T-helper 17 cell (primary cell): Measurements from ENCODE around the gene GSG1L2. TPM values are rescaled to one million over a fixed set of nuclear protein-coding genes. Genes with fewer than 3 reads are reported as not detected.

Source experiments
- ATAC-seq: fragments of 150-1000 bp; cut with Tn5 transposase; 2 replicates; pipeline ENCODE4 v1.10.0; 2021; ENCODE audit warnings: mild to moderate bottlenecking, moderate library complexity
- DNase-seq, 3 donors: peaks; one replicate each; pipeline versions ENCODE4 v3.0.0 to v3.0.0-alpha.2; 2020 to 2021
- H3K9me3 ChIP-seq: one replicate; pipeline ENCODE4 v1.7.0; 2013; ENCODE audit warnings: low read length, mild to moderate bottlenecking; ENCODE audit not compliant: control insufficient read depth, poor library complexity, severe bottlenecking
- H3K27ac Mint-ChIP-seq: one replicate; pipeline ENCODE4 v1.8.0; 2022; ENCODE audit warnings: mild to moderate bottlenecking, moderate library complexity, mixed read lengths
- H3K27me3 Mint-ChIP-seq: one replicate; pipeline ENCODE4 v1.8.0; 2022; ENCODE audit warnings: mixed read lengths
- H3K36me3 Mint-ChIP-seq: one replicate; pipeline ENCODE4 v1.8.0; 2022; ENCODE audit warnings: low read depth, mixed read lengths
- H3K4me1 Mint-ChIP-seq: one replicate; pipeline ENCODE4 v1.8.0; 2022; ENCODE audit warnings: mild to moderate bottlenecking, mixed read lengths
- H3K4me3 Mint-ChIP-seq: one replicate; pipeline ENCODE4 v1.8.0; 2022; ENCODE audit warnings: mild to moderate bottlenecking, moderate library complexity, mixed read lengths
- total RNA-seq, 4 donors: library from RNA in 2 of 4; stranded (reverse) in 2 of 4; gene quantifications; one replicate each; pipeline ENCODE4 v1.2.3 and lab custom pipeline; 2022 to 2026

The GSG1L2 gene
- total RNA-seq, 2 donors from 2014 or later, result not detected

- Mint-ChIP-seq H3K36me3 (no peaks in the 10 kb centered on the region), H3K27ac (no peak overlapping the region), H3K4me1 (no peaks in the 10 kb centered on the region), H3K27me3 (peaks cover 21% of the 10 kb centered on the region), H3K4me3 (no peak overlapping the region)
- DNase-seq (no peak), ATAC-seq (no peak)
- H3K9me3 ChIP-seq, result no peaks in the 10 kb centered on the region
Observed at GRCh38 chr17:9817086-9817485, 4.8 kb downstream of the GSG1L2 start.

- no peaks in the 10 kb centered on the region for H3K36me3 Mint-ChIP-seq
- H3K27ac Mint-ChIP-seq, result no peak overlapping the region
- peaks cover 20% of the 10 kb centered on the region for H3K27me3 Mint-ChIP-seq
- H3K4me3 Mint-ChIP-seq, result no peak overlapping the region
- DNase-seq (no peak), ATAC-seq (no peak)
- H3K4me1 Mint-ChIP-seq, result no peaks in the 10 kb centered on the region
- H3K9me3 ChIP-seq, result no peaks in the 10 kb centered on the region
Observed at GRCh38 chr17:9816472-9816871, 5.4 kb downstream of the GSG1L2 start.

- no peak overlapping the region for H3K4me3 Mint-ChIP-seq
- no peaks in the 10 kb centered on the region for H3K36me3 Mint-ChIP-seq
- H3K4me1 Mint-ChIP-seq, result no peaks in the 10 kb centered on the region
- no peaks in the 10 kb centered on the region for H3K9me3 ChIP-seq
- no peak overlapping the region for H3K27ac Mint-ChIP-seq
- DNase-seq (no peak), ATAC-seq (no peak)
- peaks cover 31% of the 10 kb centered on the region for H3K27me3 Mint-ChIP-seq
Observed at GRCh38 chr17:9814337-9814945, 7.4 kb downstream of the GSG1L2 start.

GRCh38 chr17:9813166-9813565 lies 8.7 kb downstream of the GSG1L2 start:
- Mint-ChIP-seq H3K36me3 (no peaks in the 10 kb centered on the region), H3K4me3 (no peak overlapping the region), H3K27ac (no peak overlapping the region), H3K4me1 (no peaks in the 10 kb centered on the region), H3K27me3 (peaks cover 25% of the 10 kb centered on the region)
- DNase-seq, result no peak
- H3K9me3 ChIP-seq, result no peaks in the 10 kb centered on the region
- no peak for ATAC-seq

GRCh38 chr17:9811537-9811936 lies 10.3 kb downstream of the GSG1L2 start:
- DNase-seq, result no peak
- H3K27me3 Mint-ChIP-seq, result peaks cover 16% of the 10 kb centered on the region
- no peaks in the 10 kb centered on the region for H3K4me1 Mint-ChIP-seq
- no peak overlapping the region for H3K27ac Mint-ChIP-seq
- H3K36me3 Mint-ChIP-seq, result no peaks in the 10 kb centered on the region
- no peak overlapping the region for H3K4me3 Mint-ChIP-seq
- no peak for ATAC-seq
- H3K9me3 ChIP-seq, result no peaks in the 10 kb centered on the region

- H3K27me3 Mint-ChIP-seq, result peaks cover 16% of the 10 kb centered on the region
- no peak overlapping the region for H3K27ac Mint-ChIP-seq
- DNase-seq (no peak), ATAC-seq (no peak)
- H3K36me3 Mint-ChIP-seq, result no peaks in the 10 kb centered on the region
- no peaks in the 10 kb centered on the region for H3K4me1 Mint-ChIP-seq
- H3K9me3 ChIP-seq, result no peaks in the 10 kb centered on the region
- H3K4me3 Mint-ChIP-seq, result no peak overlapping the region
Observed at GRCh38 chr17:9811086-9811485, 10.8 kb downstream of the GSG1L2 start.

- no peak overlapping the region for H3K27ac Mint-ChIP-seq
Observed at GRCh38 chr17:9810100-9810949, 11.6 kb downstream of the GSG1L2 start.

GRCh38 chr17:9809409-9809808 lies 12.5 kb downstream of the GSG1L2 start:
- ATAC-seq, result no peak
- DNase-seq, result no peak
- Mint-ChIP-seq H3K36me3 (no peaks in the 10 kb centered on the region), H3K27me3 (peaks cover 16% of the 10 kb centered on the region), H3K4me1 (no peaks in the 10 kb centered on the region), H3K4me3 (no peak overlapping the region), H3K27ac (no peak overlapping the region)
- no peaks in the 10 kb centered on the region for H3K9me3 ChIP-seq

More at GRCh38 chr17:9810100-9810949, 11.6 kb downstream of the GSG1L2 start:
- no peak overlapping the region for H3K4me3 Mint-ChIP-seq
- H3K27me3 Mint-ChIP-seq, result peaks cover 16% of the 10 kb centered on the region
- ATAC-seq (no peak), DNase-seq (no peak)
- H3K36me3 Mint-ChIP-seq, result no peaks in the 10 kb centered on the region
- H3K9me3 ChIP-seq, result no peaks in the 10 kb centered on the region
- no peaks in the 10 kb centered on the region for H3K4me1 Mint-ChIP-seq

GRCh38 chr17:9806699-9807098 lies 15.2 kb downstream of the GSG1L2 start:
- Mint-ChIP-seq H3K4me3 (no peak overlapping the region), H3K36me3 (peaks cover 3% of the 10 kb centered on the region), H3K27me3 (peaks cover 27% of the 10 kb centered on the region), H3K4me1 (no peaks in the 10 kb centered on the region), H3K27ac (no peak overlapping the region)
- DNase-seq (no peak), ATAC-seq (no peak)
- no peaks in the 10 kb centered on the region for H3K9me3 ChIP-seq

- H3K36me3 Mint-ChIP-seq, result peaks cover 3% of the 10 kb centered on the region
- no peaks in the 10 kb centered on the region for H3K9me3 ChIP-seq
- H3K27ac Mint-ChIP-seq, result no peak overlapping the region
- H3K4me3 Mint-ChIP-seq, result no peak overlapping the region
- DNase-seq (no peak), ATAC-seq (no peak)
- H3K4me1 Mint-ChIP-seq, result no peaks in the 10 kb centered on the region
- H3K27me3 Mint-ChIP-seq, result peaks cover 18% of the 10 kb centered on the region
Observed at GRCh38 chr17:9805769-9806168, 16.1 kb downstream of the GSG1L2 start.

- DNase-seq, result no peak
- H3K9me3 ChIP-seq, result no peaks in the 10 kb centered on the region
- Mint-ChIP-seq H3K36me3 (peaks cover 3% of the 10 kb centered on the region), H3K27me3 (peaks cover 29% of the 10 kb centered on the region), H3K27ac (no peak overlapping the region), H3K4me1 (no peaks in the 10 kb centered on the region), H3K4me3 (no peak overlapping the region)
- no peak for ATAC-seq
Observed at GRCh38 chr17:9802697-9803096, 19.2 kb downstream of the GSG1L2 start.

- Mint-ChIP-seq H3K4me1 (no peaks in the 10 kb centered on the region), H3K4me3 (no peak overlapping the region), H3K27ac (no peak overlapping the region), H3K27me3 (peaks cover 33% of the 10 kb centered on the region), H3K36me3 (peaks cover 3% of the 10 kb centered on the region)
- no peaks in the 10 kb centered on the region for H3K9me3 ChIP-seq
- DNase-seq (no peak), ATAC-seq (no peak)
Observed at GRCh38 chr17:9802294-9802693, 19.6 kb downstream of the GSG1L2 start.

GRCh38 chr17:9801505-9801904 lies 20.4 kb downstream of the GSG1L2 start:
- DNase-seq (no peak), ATAC-seq (no peak)
- H3K27me3 Mint-ChIP-seq, result peaks cover 38% of the 10 kb centered on the region
- H3K27ac Mint-ChIP-seq, result no peak overlapping the region
- H3K36me3 Mint-ChIP-seq, result peaks cover 3% of the 10 kb centered on the region
- no peak overlapping the region for H3K4me3 Mint-ChIP-seq
- H3K9me3 ChIP-seq, result no peaks in the 10 kb centered on the region
- no peaks in the 10 kb centered on the region for H3K4me1 Mint-ChIP-seq

GRCh38 chr17:9798724-9799123 lies 23.2 kb downstream of the GSG1L2 start:
- H3K36me3 Mint-ChIP-seq, result peaks cover 4% of the 10 kb centered on the region
- no peaks in the 10 kb centered on the region for H3K4me1 Mint-ChIP-seq
- no peak for DNase-seq
- peaks cover 47% of the 10 kb centered on the region for H3K27me3 Mint-ChIP-seq
- H3K4me3 Mint-ChIP-seq, result no peak overlapping the region
- no peak overlapping the region for H3K27ac Mint-ChIP-seq
- ATAC-seq, result no peak
- no peaks in the 10 kb centered on the region for H3K9me3 ChIP-seq
